HAP-1 (cell line): Measurements from ENCODE around the gene TAS1R2.
"Not testable (repeated sequence)": the region's sequence is repeated elsewhere in the genome, so short reads cannot be mapped to it uniquely, and the experiment has no call there.

Source experiments
- DNase-seq, 2 experiments: peaks; one replicate each; pipeline ENCODE4 v3.0.0-alpha.2; 2016 to 2020; ENCODE audit warnings: low spot score in 2 of 2
- H3K27me3 ChIP-seq: fragments of 250-450 bp; sonication (Bioruptor Pico); 2 replicates; pipeline ENCODE4 v1.5.1; 2020; ENCODE audit warnings: low read depth, mild to moderate bottlenecking, moderate library complexity
- H3K36me3 ChIP-seq: fragments of 250-450 bp; sonication (Bioruptor Pico); replicated peaks from 2 replicates; pipeline ENCODE4 v1.5.1; 2020; ENCODE audit warnings: mild to moderate bottlenecking
- H3K4me1 ChIP-seq: fragments of 250-450 bp; sonication (Bioruptor Pico); 2 replicates; pipeline ENCODE4 v1.5.1; 2020; ENCODE audit warnings: mild to moderate bottlenecking
- H3K4me3 ChIP-seq: fragments of 250-450 bp; sonication (Bioruptor Pico); 2 replicates; pipeline ENCODE4 v1.5.1; 2020; ENCODE audit warnings: mild to moderate bottlenecking, moderate library complexity
- H3K9me3 ChIP-seq: fragments of 250-450 bp; sonication (Bioruptor Pico); 2 replicates; pipeline ENCODE4 v1.5.1; 2020; ENCODE audit warnings: mild to moderate bottlenecking, moderate library complexity
- in situ Hi-C: fragments of 300-500 bp; cut with MboI; formaldehyde crosslinking; loops from 3 replicates; pipeline ENCODE4 v1.14.3; 2020; ENCODE audit warnings: low sequenced_read_pairs, inconsistent platforms, mixed read lengths

TAS1R2 gene

DNA sequence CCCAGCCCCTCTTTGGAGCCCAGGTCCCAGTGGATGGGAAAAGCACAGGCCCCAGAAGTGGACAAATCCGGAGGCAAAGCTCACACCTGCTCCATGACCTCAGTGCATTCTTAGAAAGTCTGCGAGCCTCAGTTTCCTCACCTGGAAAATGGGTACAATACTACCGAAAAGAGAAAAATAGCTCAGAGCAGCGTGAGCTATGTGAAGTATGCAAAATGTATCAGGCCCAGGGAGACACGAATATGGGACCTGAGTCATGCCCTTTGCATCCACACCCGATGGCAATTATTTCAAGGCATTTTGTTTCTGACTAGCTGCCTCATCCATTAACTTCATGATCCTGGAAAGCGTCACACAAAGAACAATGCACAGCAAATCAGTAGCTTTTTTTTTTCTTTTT is 33.7 kb upstream of the TAS1R2 start:
- in situ Hi-C loops = no loop called here
- Histone ChIP-seq H3K27me3 (no peaks in the 10 kb centered on the region), H3K9me3 (no peaks in the 10 kb centered on the region), H3K4me3 (no peak overlapping the region), H3K36me3 (no peaks in the 10 kb centered on the region), H3K4me1 (no peaks in the 10 kb centered on the region)
- no peak for DNase-seq

DNA sequence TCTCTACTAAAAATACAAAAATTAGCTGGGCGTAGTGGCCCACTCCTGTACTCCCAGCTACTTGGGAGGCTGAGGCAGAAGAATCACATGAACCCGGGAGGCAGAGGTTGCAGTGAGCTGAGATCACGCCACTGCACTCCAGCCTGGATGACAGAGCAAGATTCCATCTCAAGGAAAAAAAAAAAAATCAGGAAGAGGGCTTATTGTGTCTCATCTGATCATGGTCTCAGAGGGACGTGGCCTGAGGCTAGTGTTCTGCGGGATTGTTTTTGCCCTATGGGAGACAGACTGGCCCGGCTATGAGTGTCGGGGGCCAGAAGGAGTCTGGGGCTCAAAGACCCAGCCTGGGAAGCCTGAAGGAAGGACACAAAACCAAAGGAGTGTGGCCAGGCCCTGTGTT is 32.4 kb upstream of the TAS1R2 start:
- H3K4me1 ChIP-seq, in situ Hi-C loops, H3K9me3 ChIP-seq, H3K4me3 ChIP-seq, H3K27me3 ChIP-seq, DNase-seq, H3K36me3 ChIP-seq: not testable (repeated sequence)

DNA sequence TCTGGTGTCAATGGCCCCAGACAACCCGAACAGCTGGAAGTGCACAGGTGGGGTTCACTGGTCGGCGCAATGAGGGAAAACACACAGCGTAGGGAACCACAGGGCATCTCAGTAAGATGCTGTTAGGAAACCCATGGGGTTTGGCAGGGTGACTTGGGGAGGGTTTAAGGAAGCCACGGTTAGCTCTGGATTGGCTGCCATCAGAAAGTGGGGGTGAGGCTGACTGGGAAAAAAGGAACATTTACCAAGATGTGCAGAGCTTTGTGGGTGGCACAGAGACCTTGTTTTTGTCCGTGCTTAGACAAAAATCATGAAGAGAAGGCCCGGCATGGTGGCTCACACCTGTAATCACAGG is 31.9 kb upstream of the TAS1R2 start:
- Histone ChIP-seq H3K9me3 (no peaks in the 10 kb centered on the region), H3K4me3 (no peak overlapping the region), H3K27me3 (no peaks in the 10 kb centered on the region), H3K4me1 (no peaks in the 10 kb centered on the region), H3K36me3 (no peaks in the 10 kb centered on the region)
- in situ Hi-C loops = no loop called here
- no peak for DNase-seq

DNA sequence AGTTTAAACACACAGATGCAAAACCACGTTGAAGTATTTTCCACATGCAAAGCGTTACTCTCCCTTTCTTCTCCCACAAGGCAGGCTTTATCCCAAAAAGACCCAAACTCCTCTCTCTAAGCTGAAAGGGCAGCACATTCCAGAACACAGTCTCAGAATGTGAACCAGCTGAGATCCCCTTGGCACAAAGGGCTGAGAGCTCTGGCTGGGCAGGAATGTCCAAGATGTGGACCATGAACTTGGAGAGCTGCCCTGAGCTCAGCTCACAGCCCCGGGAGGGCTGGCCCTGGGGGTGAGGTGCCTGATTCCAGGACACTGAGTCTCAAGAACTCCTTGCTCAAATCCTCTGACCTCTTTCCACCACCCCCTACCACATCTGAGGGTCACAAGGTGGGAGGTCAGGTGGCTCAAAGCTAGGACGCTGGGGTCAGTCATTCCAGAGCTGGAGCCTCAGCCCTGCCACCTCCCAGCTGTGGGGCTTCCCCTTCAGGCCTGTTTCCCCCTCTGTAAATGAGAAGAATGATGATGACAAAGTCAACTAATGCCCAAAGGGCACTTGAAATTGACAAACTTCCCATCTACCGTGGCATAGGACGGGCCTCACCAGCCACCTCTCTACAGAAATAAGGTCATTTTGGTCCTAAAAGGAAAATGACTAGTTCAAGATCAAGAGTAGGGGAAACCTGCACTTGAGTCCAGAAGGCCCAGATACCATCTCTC is 31.4 kb upstream of the TAS1R2 start:
- no peak overlapping the region for H3K4me3 ChIP-seq
- no peaks in the 10 kb centered on the region for H3K36me3 ChIP-seq
- H3K9me3 ChIP-seq = no peaks in the 10 kb centered on the region
- no peak for DNase-seq
- H3K4me1 ChIP-seq = no peaks in the 10 kb centered on the region
- no peaks in the 10 kb centered on the region for H3K27me3 ChIP-seq
- in situ Hi-C loops = no loop called here

DNA sequence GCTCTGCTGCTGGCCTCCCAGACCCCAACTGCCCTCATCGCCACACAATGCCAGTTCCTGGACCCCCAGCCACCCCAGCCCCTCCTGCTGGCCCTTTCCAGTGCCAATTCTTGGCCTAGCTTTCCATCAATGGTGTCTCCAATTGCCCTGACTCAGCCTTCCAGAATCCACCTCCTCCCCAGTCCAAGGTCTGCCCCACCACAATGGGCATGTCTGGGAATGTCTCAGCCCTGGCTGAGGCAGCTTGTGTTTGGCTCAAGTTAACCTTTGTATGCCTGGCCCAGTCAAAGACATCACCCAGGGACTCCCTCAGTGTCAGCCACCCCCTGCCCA is 26.5 kb upstream of the TAS1R2 start:
- Histone ChIP-seq H3K4me3 (no peak overlapping the region), H3K9me3 (no peaks in the 10 kb centered on the region), H3K4me1 (no peaks in the 10 kb centered on the region), H3K36me3 (no peaks in the 10 kb centered on the region; the same call in 1 of the 2 replicates), H3K27me3 (no peaks in the 10 kb centered on the region)
- in situ Hi-C loops = no loop called here
- no peak for DNase-seq

DNA sequence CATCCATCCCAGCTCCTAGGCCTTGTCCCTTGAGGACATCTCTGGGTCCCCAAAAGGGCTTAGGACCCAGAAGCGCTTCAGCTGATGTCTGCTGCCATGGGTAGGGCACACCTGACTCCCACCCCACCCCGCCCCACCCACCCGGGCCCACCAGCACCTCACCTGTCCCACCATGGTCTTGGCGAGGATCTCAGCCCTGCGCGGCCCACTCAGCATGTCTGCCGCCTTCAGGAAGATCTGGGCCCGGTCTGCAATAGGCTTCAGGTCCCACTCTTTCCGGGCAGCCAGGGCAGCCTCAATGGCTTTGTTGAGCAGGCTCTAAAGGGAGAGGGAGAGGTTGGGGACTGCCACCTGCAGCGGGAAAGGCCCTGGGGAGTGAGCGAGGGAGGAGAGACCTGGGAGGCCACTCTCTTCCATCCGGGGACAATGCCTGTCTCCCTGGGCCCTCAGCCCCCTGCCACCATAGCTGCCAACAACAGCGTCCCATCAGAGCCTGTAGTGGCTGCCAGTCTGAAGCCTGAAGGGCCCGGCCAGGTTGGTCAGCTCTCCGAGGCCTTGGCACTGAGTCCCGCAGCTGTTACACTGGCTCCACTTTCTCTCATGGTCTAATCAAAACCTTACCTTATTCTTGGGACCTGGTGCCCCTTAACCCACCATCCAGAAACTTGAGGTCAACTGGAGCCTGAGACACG is 26.0 kb upstream of the TAS1R2 start:
- Histone ChIP-seq H3K4me3 (no peak overlapping the region), H3K4me1 (no peaks in the 10 kb centered on the region), H3K9me3 (no peaks in the 10 kb centered on the region), H3K27me3 (no peaks in the 10 kb centered on the region), H3K36me3 (no peaks in the 10 kb centered on the region; the same call in 1 of the 2 replicates)
- in situ Hi-C loops = no loop called here
- DNase-seq = no peak

DNA sequence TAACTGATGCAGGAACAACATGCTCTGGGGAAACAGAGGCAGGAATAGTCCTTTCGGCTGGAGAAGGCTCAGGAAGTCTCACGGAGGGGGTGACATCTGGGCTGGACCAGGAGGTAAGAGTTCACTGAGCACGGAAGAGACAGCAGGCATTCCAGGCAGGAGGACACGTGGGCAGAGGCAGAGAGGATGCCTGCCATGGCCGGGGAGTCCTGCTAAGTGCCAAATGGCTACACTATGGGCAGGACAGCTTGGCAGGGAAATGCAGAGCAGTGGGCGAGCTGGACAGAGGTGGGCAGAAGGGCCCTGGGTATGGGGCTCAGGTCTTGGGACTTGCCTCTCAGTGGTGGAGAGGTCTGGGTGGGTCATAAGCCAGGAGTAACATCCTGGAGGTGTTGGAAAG is 25.3 kb upstream of the TAS1R2 start:
- Histone ChIP-seq H3K4me3 (no peak overlapping the region), H3K4me1 (peaks cover 4% of the 10 kb centered on the region), H3K9me3 (no peaks in the 10 kb centered on the region), H3K36me3 (no peaks in the 10 kb centered on the region; the same call in 1 of the 2 replicates), H3K27me3 (no peaks in the 10 kb centered on the region)
- in situ Hi-C loops = no loop called here
- DNase-seq = no peak

DNA sequence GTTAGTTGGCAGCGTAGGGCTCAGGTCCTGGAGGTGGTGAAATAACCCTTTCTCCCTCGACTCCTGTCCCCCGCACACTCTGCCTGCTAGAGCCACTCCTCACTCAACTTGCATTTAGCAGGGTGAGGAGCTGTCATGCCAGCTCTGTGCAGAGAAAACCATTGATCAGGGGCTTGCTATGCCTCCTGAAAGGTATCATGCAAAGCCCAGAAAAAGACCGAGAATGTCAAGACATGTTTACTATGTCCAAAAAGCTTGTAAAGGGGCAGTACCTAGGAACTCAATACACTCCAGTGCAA is 24.9 kb upstream of the TAS1R2 start:
- DNase-seq = no peak
- in situ Hi-C loops = no loop called here
- Histone ChIP-seq H3K27me3 (no peaks in the 10 kb centered on the region), H3K4me3 (no peak overlapping the region), H3K9me3 (no peaks in the 10 kb centered on the region), H3K4me1 (peaks cover 8% of the 10 kb centered on the region), H3K36me3 (no peaks in the 10 kb centered on the region; the same call in 1 of the 2 replicates)

DNA sequence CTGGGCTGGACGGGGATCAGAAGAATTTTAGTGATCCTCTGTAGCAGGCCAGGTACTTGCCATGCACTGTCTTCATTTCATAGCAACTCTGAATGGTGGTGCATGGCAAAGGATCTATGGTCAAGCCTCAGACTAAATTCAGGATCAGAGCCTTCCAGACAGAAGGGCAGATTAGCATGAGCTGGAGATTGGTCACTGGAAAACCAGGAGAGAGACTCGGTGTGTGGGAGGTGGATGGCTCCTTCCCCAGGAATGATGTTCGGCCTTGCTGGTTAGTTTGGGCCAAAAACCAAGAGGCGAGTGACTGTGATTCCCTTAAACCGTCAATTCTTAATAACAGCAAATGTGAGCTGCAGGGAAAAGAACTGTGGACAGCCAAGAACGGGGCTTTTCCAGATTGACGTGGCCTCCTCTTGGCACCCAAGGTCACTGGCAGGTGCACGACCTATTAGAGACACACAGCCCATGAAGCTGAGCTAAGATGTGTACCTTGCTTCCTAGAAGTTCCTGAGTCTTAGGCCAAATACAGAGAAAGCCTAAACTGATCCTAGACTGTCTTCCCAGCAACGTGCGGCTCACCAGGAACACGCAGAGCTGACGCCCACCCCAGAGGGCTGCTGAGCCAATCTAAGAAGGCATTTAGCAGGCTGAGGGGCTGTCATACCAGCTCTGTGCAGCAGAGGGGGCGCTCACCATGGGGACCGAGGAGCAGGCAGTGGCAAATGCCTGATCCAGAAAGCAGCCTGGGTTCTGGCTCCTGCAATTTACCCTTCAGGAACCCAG is 24.4 kb upstream of the TAS1R2 start:
- H3K36me3 ChIP-seq = no peaks in the 10 kb centered on the region; the same call in 1 of the 2 replicates
- H3K9me3 ChIP-seq = no peaks in the 10 kb centered on the region
- peaks cover 9% of the 10 kb centered on the region for H3K4me1 ChIP-seq
- no peaks in the 10 kb centered on the region for H3K27me3 ChIP-seq
- in situ Hi-C loops = no loop called here
- peak; percentile 42 to 85 for DNase-seq
- H3K4me3 ChIP-seq = no peak overlapping the region

DNA sequence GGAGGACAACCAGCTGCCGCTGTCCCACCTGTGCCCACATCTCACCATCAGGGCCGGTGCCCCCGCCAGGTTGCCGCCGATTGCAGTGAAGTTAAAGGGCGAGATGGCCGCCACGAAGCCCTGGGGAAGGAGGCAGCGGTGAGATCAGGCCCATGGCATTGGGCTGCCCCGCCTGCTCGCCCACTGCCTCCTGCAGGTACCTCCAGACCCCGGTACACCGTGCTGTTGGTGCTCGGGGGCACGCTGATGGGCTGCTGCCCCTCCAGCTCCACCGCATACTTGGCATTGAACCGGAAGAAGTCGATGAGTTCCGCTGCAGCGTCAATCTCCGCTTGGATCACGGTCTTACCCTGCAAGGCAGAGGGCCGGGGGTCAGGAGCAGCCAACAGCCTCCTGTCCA is 23.6 kb upstream of the TAS1R2 start:
- Histone ChIP-seq H3K27me3 (no peaks in the 10 kb centered on the region), H3K4me3 (no peak overlapping the region), H3K4me1 (peaks cover 9% of the 10 kb centered on the region), H3K36me3 (no peaks in the 10 kb centered on the region; the same call in 1 of the 2 replicates), H3K9me3 (no peaks in the 10 kb centered on the region)
- in situ Hi-C loops = no loop called here
- DNase-seq = no peak

DNA sequence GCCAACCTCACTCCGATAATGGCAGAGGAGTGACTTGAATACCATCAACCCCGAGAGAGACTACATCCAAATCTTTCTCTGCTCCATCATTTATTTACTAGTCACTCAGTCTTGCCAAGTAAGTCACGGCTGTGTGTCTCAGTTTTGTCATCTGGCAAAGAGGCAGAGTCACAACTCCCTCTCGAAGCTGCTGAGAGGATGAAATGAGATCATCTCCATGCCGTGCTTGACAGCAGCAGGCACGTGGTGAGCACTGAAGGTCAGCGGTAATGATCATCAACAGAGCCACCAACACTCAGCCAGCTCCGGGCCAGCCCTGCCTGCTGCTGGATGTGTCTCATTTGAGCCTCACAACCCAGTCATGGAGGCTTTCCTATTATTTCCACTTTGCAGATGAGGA is 23.0 kb upstream of the TAS1R2 start:
- H3K36me3 ChIP-seq = no peaks in the 10 kb centered on the region; the same call in 1 of the 2 replicates
- no peak for DNase-seq
- no peak overlapping the region for H3K4me3 ChIP-seq
- no peaks in the 10 kb centered on the region for H3K27me3 ChIP-seq
- in situ Hi-C loops = no loop called here
- no peaks in the 10 kb centered on the region for H3K9me3 ChIP-seq
- H3K4me1 ChIP-seq = peaks cover 9% of the 10 kb centered on the region

DNA sequence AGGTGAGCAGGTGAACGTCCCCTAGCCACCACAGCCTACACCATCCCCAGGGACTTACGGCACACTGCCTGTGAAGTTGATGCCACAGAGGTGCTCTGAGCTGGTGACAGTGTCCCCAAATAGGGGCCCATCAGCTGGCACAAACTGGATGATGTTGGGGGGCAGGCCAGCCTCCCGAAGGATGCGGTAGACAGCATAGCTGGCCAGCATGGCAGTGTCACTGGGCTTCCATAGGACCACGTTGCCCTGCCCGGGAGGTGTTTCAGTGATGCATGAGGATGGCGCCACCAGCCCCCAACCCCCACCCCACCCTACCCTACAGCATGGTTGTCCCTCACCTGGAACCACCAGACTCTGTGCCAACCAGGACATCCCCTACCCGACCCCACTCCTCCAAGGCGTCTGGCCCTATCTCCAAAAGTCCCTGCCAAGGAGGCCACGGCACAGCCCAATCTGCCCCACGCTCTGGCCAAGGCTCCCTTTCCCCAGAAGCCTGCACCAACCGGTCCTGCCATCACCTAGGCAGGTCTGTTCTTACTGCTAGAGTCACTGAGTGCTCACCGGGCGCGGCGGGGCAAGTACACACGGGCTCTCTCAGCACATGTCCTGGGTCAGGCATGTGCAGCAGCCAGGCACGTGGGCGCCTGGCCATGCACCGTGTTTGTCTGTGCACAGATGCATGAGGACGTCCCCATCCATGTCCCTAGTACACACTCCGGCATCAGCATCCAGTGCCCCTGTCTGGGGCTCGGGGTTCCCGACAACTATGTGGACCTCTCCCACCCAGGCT is 22.4 kb upstream of the TAS1R2 start:
- Histone ChIP-seq H3K4me3 (no peak overlapping the region), H3K27me3 (no peaks in the 10 kb centered on the region), H3K36me3 (no peaks in the 10 kb centered on the region; the same call in 1 of the 2 replicates), H3K4me1 (peaks cover 9% of the 10 kb centered on the region), H3K9me3 (no peaks in the 10 kb centered on the region)
- DNase-seq = no peak
- in situ Hi-C loops = no loop called here

DNA sequence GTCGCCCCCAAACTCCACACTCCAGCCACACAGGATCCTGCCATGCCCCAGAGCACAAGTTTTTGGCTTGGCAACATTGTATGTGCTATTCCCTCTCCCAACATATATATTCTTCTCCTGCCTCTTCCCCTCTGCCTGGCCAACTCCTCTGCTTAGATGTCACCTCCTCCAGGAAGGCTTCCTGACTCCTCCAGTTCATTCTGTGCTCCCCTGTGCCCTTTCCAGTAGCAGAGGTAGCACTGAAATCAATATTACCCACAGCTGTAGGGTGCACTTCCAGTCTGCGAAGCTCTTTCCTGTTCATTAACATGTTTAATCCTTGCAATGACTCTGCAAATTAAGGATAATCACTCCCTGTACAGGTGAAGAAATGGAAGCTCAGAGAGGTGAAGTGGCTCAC is 21.7 kb upstream of the TAS1R2 start:
- in situ Hi-C loops = no loop called here

More for the DNA sequence above, 21.7 kb upstream of the TAS1R2 start:
- DNase-seq = no peak
- H3K36me3 ChIP-seq = no peaks in the 10 kb centered on the region; the same call in 1 of the 2 replicates
- no peaks in the 10 kb centered on the region for H3K27me3 ChIP-seq
- H3K9me3 ChIP-seq = no peaks in the 10 kb centered on the region
- H3K4me3 ChIP-seq = no peak overlapping the region
- peaks cover 9% of the 10 kb centered on the region for H3K4me1 ChIP-seq
